GM23338 (cell line): ENCODE data around the gene COQ10B. TPM values are rescaled to one million over a fixed set of nuclear protein-coding genes. Genes with fewer than 3 reads are reported as not detected.
"Not testable (repeated sequence)": the region's sequence is repeated elsewhere in the genome, so short reads cannot be mapped to it uniquely, and the experiment has no call there.

Experiments used
- ATAC-seq: fragments of 200-7000 bp; cut with Tn5 transposase; 3 replicates; pipeline ENCODE4 v1.9.1; 2020
- DNase-seq: peaks from one replicate; pipeline ENCODE4 v3.0.0-alpha.2; 2015; ENCODE audit warnings: low spot score
- H2AFZ ChIP-seq: fragments of 200-600 bp; sonication (generic); 2 replicates; pipeline ENCODE4 v1.8.0; 2016; ENCODE audit warnings: antibody characterized with exemption, mild to moderate bottlenecking, moderate library complexity
- H3F3A ChIP-seq: fragments of 200-600 bp; sonication (generic); replicated peaks from 2 replicates; pipeline ENCODE4 v1.8.0; 2017; ENCODE audit warnings: antibody characterized with exemption, mixed run types, low read depth
- H3K27ac ChIP-seq: fragments of 200-600 bp; sonication (generic); 2 replicates; pipeline ENCODE4 v1.6.1; 2016; ENCODE audit warnings: low read depth
- H3K27me3 ChIP-seq: fragments of 200-600 bp; sonication (generic); 2 replicates; pipeline ENCODE4 v1.8.0; 2016; ENCODE audit warnings: mild to moderate bottlenecking, mixed run types, moderate library complexity; ENCODE audit not compliant: insufficient read depth
- H3K36me3 ChIP-seq: fragments of 200-600 bp; sonication (generic); 2 replicates; pipeline ENCODE4 v1.8.0; 2016; ENCODE audit warnings: mild to moderate bottlenecking; ENCODE audit not compliant: insufficient read depth
- H3K4me1 ChIP-seq: fragments of 200-600 bp; sonication (generic); 2 replicates; pipeline ENCODE4 v1.8.0; 2016; ENCODE audit warnings: mild to moderate bottlenecking, moderate library complexity; ENCODE audit not compliant: insufficient read depth
- H3K4me2 ChIP-seq: fragments of 200-600 bp; sonication (generic); 2 replicates; pipeline ENCODE4 v1.7.1; 2017; ENCODE audit warnings: mixed run types
- H3K4me3 ChIP-seq: fragments of 200-600 bp; sonication (generic); 2 replicates; pipeline ENCODE4 v1.6.1; 2016; ENCODE audit warnings: mixed run types
- H3K79me2 ChIP-seq: fragments of 200-600 bp; sonication (generic); replicated peaks from 2 replicates; pipeline ENCODE4 v1.8.0; 2017; ENCODE audit warnings: mild to moderate bottlenecking; ENCODE audit not compliant: insufficient read depth
- H3K9me2 ChIP-seq: fragments of 200-600 bp; sonication (generic); 2 replicates; pipeline ENCODE4 v1.8.0; 2017; ENCODE audit not compliant: insufficient read depth
- H4K20me1 ChIP-seq: fragments of 200-600 bp; sonication (generic); replicated peaks from 2 replicates; pipeline ENCODE4 v1.8.0; 2017; ENCODE audit warnings: mild to moderate bottlenecking; ENCODE audit not compliant: insufficient read depth
- H3K27ac Mint-ChIP-seq: 2 replicates; pipeline ENCODE4 v1.8.0; 2020; ENCODE audit warnings: inconsistent platforms, mild to moderate bottlenecking, moderate library complexity, mixed read lengths
- H3K27me3 Mint-ChIP-seq: 3 replicates; pipeline ENCODE4 v1.8.0; 2022; ENCODE audit warnings: low read depth, mild to moderate bottlenecking, moderate library complexity, mixed read lengths, inconsistent platforms; ENCODE audit not compliant: insufficient read depth, poor library complexity
- H3K36me3 Mint-ChIP-seq: 3 replicates; pipeline ENCODE4 v1.8.0; 2021; ENCODE audit warnings: low read depth, mild to moderate bottlenecking, inconsistent platforms, moderate library complexity, mixed read lengths
- H3K4me1 Mint-ChIP-seq: 3 replicates; pipeline ENCODE4 v1.8.0; 2020; ENCODE audit warnings: mild to moderate bottlenecking, inconsistent platforms, mixed read lengths
- H3K4me3 Mint-ChIP-seq: 3 replicates; pipeline ENCODE4 v1.8.0; 2021; ENCODE audit warnings: moderate library complexity, mild to moderate bottlenecking, inconsistent platforms, mixed read lengths
- H3K9me3 Mint-ChIP-seq: 3 replicates; pipeline ENCODE4 v1.8.0; 2020; ENCODE audit warnings: moderate library complexity, mild to moderate bottlenecking, inconsistent platforms, mixed read lengths
- CREB1 ChIP-seq: fragments of 250-450 bp; sonication (Bioruptor Pico); IDR thresholded peaks from 2 replicates; pipeline ENCODE4 v1.5.0; 2020; ENCODE audit warnings: low read depth, mild to moderate bottlenecking, moderate library complexity
- EZH2 ChIP-seq: fragments of 200-600 bp; sonication (generic); IDR thresholded peaks from one replicate; pipeline ENCODE4 v1.8.0; 2017; ENCODE audit warnings: antibody characterized with exemption, mild to moderate bottlenecking, low read depth; ENCODE audit not compliant: unreplicated experiment
- JUNB ChIP-seq: IDR thresholded peaks from one replicate; pipeline ENCODE4 v1.6.1; 2016; ENCODE audit warnings: antibody characterized with exemption; ENCODE audit not compliant: unreplicated experiment
- NANOG ChIP-seq: IDR thresholded peaks from 2 replicates; pipeline ENCODE4 v1.6.1; 2016; ENCODE audit warnings: antibody characterized with exemption, borderline replicate concordance
- POLR2AphosphoS5 ChIP-seq: IDR thresholded peaks from 2 replicates; pipeline ENCODE4 v1.6.1; 2016; ENCODE audit warnings: antibody characterized with exemption, low read depth
- STAT1 ChIP-seq: IDR thresholded peaks from one replicate; pipeline ENCODE4 v1.6.1; 2016; ENCODE audit warnings: antibody characterized with exemption; ENCODE audit not compliant: unreplicated experiment
- ZNF114 ChIP-seq: fragments of 250-450 bp; sonication (Bioruptor Pico); IDR thresholded peaks from 2 replicates; pipeline ENCODE4 v1.5.0; 2020; ENCODE audit warnings: mild to moderate bottlenecking, moderate library complexity
- polyA plus RNA-seq: library from polyadenylated mRNA; unstranded; fragments of >200 nt; fragmentation: Nextera tagmentation; extraction: Ambion mirVana; gene quantifications from 2 replicates; pipeline ENCODE4 v1.2.1, GENCODE V29; 2016
- total RNA-seq: library from RNA; depleted of rRNA; stranded (reverse); fragments of >200 nt; shearing (Covaris generic); gene quantifications from 2 replicates; pipeline ENCODE4 v1.2.3, GENCODE V29; 2014
- TF ChIP-seq, protein P1 (sequence below): IDR thresholded peaks from 2 replicates; pipeline ENCODE4 v1.6.1; 2016; ENCODE audit warnings: antibody characterized with exemption
- TF ChIP-seq, protein P2 (sequence below): fragments of 250-450 bp; sonication (Bioruptor Pico); IDR thresholded peaks from 2 replicates; pipeline ENCODE4 v1.5.0; 2020; ENCODE audit warnings: mild to moderate bottlenecking, moderate library complexity

Gene COQ10B
- total and polyA plus RNA-seq, 2 experiments from 2014 or later = 26.1 to 27.6 TPM

DNA sequence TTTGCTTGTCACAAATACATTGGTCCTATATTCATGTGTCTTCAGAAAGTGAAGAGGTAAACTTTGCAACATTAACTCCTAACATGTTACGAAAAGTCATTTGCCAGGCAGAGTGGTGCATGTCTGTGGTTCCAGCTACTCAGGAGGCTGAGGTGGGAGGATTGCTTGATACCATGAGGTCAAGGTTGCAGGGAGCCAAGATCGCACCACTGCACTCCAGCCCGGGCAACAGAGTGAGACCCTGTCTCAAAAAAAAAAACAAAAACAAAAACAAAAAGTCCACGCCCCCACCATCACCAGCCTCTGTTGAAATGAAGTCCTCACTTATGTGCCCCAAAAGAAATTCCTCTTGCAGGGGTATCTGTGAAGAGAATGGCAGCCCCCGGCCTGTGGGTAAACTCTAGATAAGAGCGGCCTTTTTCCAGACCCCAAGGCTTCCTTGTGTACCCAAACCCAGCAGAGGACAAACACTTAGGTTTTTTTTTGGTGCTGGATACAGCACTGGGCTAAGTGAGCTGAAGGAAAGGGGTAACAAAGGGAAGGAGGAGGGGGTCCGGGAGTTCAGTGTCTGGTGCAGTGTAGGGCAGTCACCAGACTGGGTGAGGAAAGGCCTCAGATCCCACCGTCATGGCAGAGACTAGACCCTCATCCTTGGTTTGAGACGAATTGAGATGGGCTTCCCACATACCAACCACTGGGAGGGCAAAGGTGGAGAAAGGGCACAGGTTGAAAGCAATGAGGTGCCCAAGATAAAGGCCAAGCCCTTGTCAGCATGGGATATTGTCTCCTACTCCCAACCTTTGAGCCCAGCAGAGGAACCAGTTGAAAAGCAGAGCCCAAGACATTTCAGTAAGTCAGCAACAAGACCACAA lies 27.0 kb downstream of the COQ10B start (continued):
- TF ChIP-seq, protein P1, sequence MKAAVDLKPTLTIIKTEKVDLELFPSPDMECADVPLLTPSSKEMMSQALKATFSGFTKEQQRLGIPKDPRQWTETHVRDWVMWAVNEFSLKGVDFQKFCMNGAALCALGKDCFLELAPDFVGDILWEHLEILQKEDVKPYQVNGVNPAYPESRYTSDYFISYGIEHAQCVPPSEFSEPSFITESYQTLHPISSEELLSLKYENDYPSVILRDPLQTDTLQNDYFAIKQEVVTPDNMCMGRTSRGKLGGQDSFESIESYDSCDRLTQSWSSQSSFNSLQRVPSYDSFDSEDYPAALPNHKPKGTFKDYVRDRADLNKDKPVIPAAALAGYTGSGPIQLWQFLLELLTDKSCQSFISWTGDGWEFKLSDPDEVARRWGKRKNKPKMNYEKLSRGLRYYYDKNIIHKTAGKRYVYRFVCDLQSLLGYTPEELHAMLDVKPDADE = no peak
- no peak for TF ChIP-seq JUNB
- no peak for TF ChIP-seq NANOG
- TF ChIP-seq CREB1 (CRISPR knock-in tag) = no peak
- TF ChIP-seq POLR2AphosphoS5 = no peak

DNA sequence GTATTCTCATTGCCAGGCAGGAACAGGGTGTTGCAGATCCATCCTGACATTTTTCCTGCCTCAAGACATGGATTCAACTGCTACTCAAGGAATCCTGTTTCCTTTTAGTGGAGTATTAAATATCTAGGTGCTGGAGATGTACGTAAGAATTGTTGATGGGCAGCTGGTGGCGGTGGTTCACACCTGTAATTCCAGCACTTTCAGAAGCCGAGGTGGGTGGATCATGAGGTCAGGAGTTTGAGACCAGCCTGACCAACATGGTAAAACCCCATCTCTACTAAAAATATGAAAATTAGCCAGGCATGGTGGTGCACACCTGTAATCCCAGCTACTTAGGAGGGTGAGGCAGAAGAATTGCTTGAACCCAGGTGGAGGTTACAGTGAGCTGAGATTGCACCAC lies 30.9 kb downstream of the COQ10B start:
- Histone ChIP-seq H3K36me3 (peaks cover 33% of the 10 kb centered on the region), H4K20me1 (peaks cover 20% of the 10 kb centered on the region), H3F3A (peaks cover 46% of the 10 kb centered on the region)
- Mint-ChIP-seq H3K9me3 (peaks cover 23% of the 10 kb centered on the region), H3K36me3 (peaks cover 75% of the 10 kb centered on the region)
- not testable (repeated sequence) for H3K4me3 Mint-ChIP-seq, H3K27ac Mint-ChIP-seq, H3K4me1 ChIP-seq, H3K27me3 Mint-ChIP-seq, H3K79me2 ChIP-seq, H3K4me2 ChIP-seq, ATAC-seq, H3K4me1 Mint-ChIP-seq, H3K9me2 ChIP-seq, DNase-seq, H3K4me3 ChIP-seq, H2AFZ ChIP-seq, H3K27ac ChIP-seq, H3K27me3 ChIP-seq

- H3K9me2 ChIP-seq = no peaks in the 10 kb centered on the region
- Mint-ChIP-seq H3K27ac (no peak overlapping the region), H3K36me3 (peaks cover 94% of the 10 kb centered on the region), H3K4me1 (no peaks in the 10 kb centered on the region), H3K9me3 (peaks cover 23% of the 10 kb centered on the region), H3K27me3 (peaks cover 12% of the 10 kb centered on the region), H3K4me3 (no peak overlapping the region)
- no peak overlapping the region for H3K4me3 ChIP-seq
- H2AFZ ChIP-seq = no peak overlapping the region
- ATAC-seq (no peak), DNase-seq (no peak)
- H3K4me2 ChIP-seq = no peak overlapping the region
- H3K4me1 ChIP-seq = no peaks in the 10 kb centered on the region
- 0 out of 2 replicates have a peak, but pooled peaks cover 4% of the 10 kb centered on the region for H3K79me2 ChIP-seq
- peaks cover 25% of the 10 kb centered on the region for H4K20me1 ChIP-seq
- no peak overlapping the region for H3K27ac ChIP-seq
- H3K27me3 ChIP-seq = no peaks in the 10 kb centered on the region
- H3K36me3 ChIP-seq = peaks cover 52% of the 10 kb centered on the region
- H3F3A ChIP-seq = peaks cover 63% of the 10 kb centered on the region
- TF ChIP-seq, protein P2, sequence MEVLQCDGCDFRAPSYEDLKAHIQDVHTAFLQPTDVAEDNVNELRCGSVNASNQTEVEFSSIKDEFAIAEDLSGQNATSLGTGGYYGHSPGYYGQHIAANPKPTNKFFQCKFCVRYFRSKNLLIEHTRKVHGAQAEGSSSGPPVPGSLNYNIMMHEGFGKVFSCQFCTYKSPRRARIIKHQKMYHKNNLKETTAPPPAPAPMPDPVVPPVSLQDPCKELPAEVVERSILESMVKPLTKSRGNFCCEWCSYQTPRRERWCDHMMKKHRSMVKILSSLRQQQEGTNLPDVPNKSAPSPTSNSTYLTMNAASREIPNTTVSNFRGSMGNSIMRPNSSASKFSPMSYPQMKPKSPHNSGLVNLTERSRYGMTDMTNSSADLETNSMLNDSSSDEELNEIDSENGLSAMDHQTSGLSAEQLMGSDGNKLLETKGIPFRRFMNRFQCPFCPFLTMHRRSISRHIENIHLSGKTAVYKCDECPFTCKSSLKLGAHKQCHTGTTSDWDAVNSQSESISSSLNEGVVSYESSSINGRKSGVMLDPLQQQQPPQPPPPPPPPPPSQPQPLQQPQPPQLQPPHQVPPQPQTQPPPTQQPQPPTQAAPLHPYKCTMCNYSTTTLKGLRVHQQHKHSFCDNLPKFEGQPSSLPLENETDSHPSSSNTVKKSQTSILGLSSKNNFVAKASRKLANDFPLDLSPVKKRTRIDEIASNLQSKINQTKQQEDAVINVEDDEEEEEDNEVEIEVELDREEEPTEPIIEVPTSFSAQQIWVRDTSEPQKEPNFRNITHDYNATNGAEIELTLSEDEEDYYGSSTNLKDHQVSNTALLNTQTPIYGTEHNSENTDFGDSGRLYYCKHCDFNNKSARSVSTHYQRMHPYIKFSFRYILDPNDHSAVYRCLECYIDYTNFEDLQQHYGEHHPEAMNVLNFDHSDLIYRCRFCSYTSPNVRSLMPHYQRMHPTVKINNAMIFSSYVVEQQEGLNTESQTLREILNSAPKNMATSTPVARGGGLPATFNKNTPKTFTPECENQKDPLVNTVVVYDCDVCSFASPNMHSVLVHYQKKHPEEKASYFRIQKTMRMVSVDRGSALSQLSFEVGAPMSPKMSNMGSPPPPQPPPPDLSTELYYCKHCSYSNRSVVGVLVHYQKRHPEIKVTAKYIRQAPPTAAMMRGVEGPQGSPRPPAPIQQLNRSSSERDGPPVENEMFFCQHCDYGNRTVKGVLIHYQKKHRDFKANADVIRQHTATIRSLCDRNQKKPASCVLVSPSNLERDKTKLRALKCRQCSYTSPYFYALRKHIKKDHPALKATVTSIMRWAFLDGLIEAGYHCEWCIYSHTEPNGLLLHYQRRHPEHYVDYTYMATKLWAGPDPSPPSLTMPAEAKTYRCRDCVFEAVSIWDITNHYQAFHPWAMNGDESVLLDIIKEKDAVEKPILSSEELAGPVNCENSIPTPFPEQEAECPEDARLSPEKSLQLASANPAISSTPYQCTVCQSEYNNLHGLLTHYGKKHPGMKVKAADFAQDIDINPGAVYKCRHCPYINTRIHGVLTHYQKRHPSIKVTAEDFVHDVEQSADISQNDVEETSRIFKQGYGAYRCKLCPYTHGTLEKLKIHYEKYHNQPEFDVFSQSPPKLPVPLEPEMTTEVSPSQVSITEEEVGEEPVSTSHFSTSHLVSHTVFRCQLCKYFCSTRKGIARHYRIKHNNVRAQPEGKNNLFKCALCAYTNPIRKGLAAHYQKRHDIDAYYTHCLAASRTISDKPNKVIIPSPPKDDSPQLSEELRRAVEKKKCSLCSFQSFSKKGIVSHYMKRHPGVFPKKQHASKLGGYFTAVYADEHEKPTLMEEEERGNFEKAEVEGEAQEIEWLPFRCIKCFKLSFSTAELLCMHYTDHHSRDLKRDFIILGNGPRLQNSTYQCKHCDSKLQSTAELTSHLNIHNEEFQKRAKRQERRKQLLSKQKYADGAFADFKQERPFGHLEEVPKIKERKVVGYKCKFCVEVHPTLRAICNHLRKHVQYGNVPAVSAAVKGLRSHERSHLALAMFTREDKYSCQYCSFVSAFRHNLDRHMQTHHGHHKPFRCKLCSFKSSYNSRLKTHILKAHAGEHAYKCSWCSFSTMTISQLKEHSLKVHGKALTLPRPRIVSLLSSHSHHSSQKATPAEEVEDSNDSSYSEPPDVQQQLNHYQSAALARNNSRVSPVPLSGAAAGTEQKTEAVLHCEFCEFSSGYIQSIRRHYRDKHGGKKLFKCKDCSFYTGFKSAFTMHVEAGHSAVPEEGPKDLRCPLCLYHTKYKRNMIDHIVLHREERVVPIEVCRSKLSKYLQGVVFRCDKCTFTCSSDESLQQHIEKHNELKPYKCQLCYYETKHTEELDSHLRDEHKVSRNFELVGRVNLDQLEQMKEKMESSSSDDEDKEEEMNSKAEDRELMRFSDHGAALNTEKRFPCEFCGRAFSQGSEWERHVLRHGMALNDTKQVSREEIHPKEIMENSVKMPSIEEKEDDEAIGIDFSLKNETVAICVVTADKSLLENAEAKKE (CRISPR knock-in tag) = no peak
- TF ChIP-seq STAT1 (no peak), EZH2 (no peak), CREB1 (CRISPR knock-in tag) (no peak), ZNF114 (CRISPR knock-in tag) (no peak), NANOG (no peak)
Observed at GRCh38 chr2:197486175-197486574, 32.8 kb downstream of the COQ10B start.
